Stimulated activated CD4-positive, alpha-beta T cell treated with anti-CD3 and anti-CD28 coated beads, Interleukin-4, amount 100 ng/mL, for 48 hours (primary cell): ENCODE results near the gene POMC.
A peak's percentile ranks its signal among the peaks of the same experiment; 100 is the strongest.
"Not testable (repeated sequence)": the region's sequence is repeated elsewhere in the genome, so short reads cannot be mapped to it uniquely, and the experiment has no call there.

Experiments used
- DNase-seq, 2 donors: peaks; one replicate each; pipeline ENCODE4 v3.0.0-alpha.2; 2020; ENCODE audit warnings: low read depth in 2 of 2

POMC gene

GRCh38 chr2:25176541-25177181, 8.3 kb upstream of the POMC start:
- DNase-seq, result no peak

- no peak for DNase-seq
Observed at GRCh38 chr2:25176138-25176537, 7.8 kb upstream of the POMC start.

- DNase-seq, result no peak
Observed at GRCh38 chr2:25174192-25174861, 5.9 kb upstream of the POMC start.

- no peak for DNase-seq
Observed at GRCh38 chr2:25173719-25174118, 5.3 kb upstream of the POMC start.

- no peak for DNase-seq
Observed at GRCh38 chr2:25170888-25171287, 2.5 kb upstream of the POMC start.

- DNase-seq, result no peak
Observed at GRCh38 chr2:25169073-25169470, 692 bp upstream of the POMC start.

GRCh38 chr2:25165992-25166875, 2.1 kb downstream of the POMC start:
- peak; percentile 22 to 27 for DNase-seq

GRCh38 chr2:25164561-25164960, 3.8 kb downstream of the POMC start:
- DNase-seq, result no peak

- DNase-seq, result not testable (repeated sequence)
Observed at GRCh38 chr2:25162061-25162460, 6.3 kb downstream of the POMC start.

GRCh38 chr2:25161055-25161781, 7.2 kb downstream of the POMC start:
- DNase-seq, result peak; percentile 66 to 70

GRCh38 chr2:25160376-25160775, 8.0 kb downstream of the POMC start:
- no peak for DNase-seq

GRCh38 chr2:25159949-25160348, 8.4 kb downstream of the POMC start:
- no peak for DNase-seq

- DNase-seq, result no peak
Observed at GRCh38 chr2:25158096-25158852, 10.1 kb downstream of the POMC start.

GRCh38 chr2:25155401-25155800, 13.0 kb downstream of the POMC start:
- DNase-seq, result no peak

- no peak for DNase-seq
Observed at GRCh38 chr2:25151718-25152117, 16.7 kb downstream of the POMC start.

GRCh38 chr2:25150993-25151392, 17.4 kb downstream of the POMC start:
- DNase-seq, result not testable (repeated sequence)

- no peak for DNase-seq
Observed at GRCh38 chr2:25149646-25150045, 18.7 kb downstream of the POMC start.

GRCh38 chr2:25146896-25147295, 21.5 kb downstream of the POMC start:
- DNase-seq, result no peak

- no peak for DNase-seq
Observed at GRCh38 chr2:25145803-25146202, 22.6 kb downstream of the POMC start.

GRCh38 chr2:25141120-25141519, 27.3 kb downstream of the POMC start:
- DNase-seq, result no peak

GRCh38 chr2:25140535-25140934, 27.8 kb downstream of the POMC start:
- not testable (repeated sequence) for DNase-seq
